ENCODE data around the gene FLVCR2.
"Not testable (repeated sequence)": the region's sequence is repeated elsewhere in the genome, so short reads cannot be mapped to it uniquely, and the experiment has no call there.

Gene FLVCR2

DNA sequence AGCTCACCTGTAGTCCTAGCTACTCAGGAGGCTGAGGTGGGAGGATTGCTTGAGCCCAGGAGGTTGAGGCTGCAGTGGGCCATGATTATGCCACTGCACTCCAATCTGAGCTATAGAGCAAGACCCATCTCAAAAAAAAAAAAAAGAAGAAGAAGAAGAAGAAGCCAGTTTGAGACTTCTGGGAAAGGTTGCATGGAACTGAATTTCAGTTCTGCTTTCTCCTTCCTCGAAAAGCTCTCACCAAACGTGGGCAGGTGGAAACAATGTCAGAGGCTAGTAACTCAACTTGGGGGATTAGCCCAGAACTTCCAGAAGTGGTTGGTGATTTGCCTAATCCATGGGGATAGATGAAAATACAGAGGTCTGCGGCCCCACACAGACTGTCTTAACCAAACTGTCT, 18.7 kb downstream of the FLVCR2 start:
- no peak for DNase-seq

DNA sequence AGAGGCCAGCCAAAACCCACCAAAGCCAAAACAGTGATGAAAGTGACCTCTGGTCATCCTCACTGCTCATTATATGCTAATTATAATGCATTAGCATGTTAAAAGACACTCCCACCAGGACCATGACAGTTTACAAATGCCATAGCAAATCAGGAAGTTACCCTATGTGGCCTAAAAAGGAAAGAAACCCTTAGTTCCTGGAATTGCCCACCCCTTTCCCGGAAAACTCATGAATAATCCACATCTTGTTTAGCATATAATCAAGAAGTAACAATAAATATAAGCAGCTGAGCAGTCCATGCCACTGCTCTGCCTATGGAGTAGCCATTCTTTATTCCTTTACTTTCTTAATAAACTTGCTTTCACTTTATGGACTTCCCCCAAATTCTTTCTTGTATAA, 21.7 kb downstream of the FLVCR2 start:
- not testable (repeated sequence) for DNase-seq

DNA sequence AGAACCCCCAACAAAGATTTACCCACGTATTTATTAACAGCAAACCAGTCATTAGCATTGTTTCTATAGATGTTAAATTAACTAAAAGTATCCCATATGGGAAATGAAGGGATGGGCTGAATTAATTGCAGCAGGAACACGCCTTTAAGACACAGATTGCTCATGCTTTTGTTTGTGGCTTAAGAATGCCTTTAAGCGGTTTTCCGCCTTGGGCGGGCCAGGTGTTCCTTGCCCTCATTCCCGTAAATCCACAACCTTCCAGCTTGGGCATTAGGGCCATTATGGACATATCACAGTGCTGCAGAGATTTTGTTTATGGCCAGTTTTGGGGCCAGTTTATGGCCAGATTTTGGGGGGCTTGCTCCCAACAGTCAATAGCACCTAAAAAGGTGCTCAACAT, 22.6 kb downstream of the FLVCR2 start:
- not testable (repeated sequence) for DNase-seq

DNA sequence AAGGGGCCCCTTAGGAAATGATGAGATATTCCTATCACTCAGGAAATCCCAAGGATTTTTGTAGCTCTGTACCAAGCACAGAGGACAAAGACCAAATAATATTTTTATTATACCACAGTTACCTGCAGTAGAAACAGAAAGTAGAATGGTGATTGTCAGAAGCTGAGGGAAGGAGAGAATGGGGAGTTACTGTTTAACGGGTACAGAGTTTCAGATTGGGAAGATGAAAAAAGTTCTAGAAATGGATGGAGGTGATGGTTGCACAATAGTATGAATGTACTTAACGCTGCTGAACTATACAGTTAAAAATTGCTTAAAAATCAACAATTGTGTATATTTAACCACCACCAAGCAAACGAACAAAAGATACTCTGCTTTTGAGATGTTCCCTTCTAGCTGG, 24.1 kb downstream of the FLVCR2 start:
- DNase-seq = no peak

DNA sequence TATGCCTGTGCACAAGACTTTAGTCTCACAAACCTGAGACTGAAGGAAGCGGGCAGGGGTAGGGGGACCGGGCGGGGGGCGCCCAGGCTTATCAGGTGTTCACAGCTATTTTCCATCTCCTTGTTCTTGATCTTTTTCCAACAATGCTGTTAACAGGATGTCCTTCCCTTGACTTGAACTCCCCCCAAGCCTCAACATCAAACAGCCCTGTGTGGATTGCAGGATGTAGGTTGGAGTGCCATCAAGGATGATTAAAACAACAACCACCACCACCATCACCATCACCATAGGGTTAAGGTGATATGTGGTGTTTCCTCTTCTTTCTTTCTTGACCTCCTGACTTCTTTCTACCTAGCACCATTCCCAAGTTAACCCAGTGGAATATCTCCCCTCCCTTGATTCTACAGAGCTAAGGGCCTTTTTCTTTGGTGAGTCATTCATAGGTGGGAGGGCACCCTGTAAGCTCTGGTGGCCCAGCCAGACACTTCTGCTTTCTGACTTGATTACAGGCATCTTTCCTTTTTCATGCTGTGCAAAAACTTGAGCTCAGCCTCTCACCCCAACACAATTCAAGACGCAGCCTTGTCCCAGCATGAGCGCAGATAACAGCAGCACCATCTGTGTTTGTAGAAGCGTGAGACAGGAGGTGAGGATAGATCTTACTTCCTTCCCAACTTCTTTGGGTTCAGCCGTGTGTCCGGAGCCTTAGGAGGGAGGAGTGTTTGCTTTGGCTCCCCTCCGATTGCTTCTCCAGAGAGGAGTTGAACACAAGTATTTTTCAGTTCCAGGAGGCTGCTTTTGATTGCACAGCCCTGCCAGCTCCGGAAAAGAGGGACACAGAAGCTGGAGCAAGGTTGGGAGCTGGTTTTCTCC, 26.8 kb downstream of the FLVCR2 start:
- no peak for DNase-seq

DNA sequence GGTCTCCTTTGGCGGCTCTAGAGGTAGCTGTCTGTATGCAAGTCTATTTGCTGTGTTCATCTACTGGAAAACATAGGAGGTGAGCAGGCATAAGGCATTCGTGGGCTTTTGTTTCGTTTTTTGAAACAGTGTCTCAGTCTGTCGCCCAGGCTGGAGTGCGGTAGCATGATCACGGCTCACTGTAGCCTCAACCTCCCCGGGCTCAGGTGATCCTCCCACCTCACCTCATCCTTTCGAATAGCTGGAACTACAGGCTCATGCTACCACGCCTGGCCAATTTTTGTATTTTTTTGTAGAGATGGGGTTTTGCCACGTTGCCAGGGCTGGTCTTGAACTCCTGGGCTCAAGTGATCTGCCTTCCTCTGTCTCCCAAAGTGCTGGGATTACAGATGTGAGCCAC, 27.5 kb downstream of the FLVCR2 start:
- no peak for DNase-seq

DNA sequence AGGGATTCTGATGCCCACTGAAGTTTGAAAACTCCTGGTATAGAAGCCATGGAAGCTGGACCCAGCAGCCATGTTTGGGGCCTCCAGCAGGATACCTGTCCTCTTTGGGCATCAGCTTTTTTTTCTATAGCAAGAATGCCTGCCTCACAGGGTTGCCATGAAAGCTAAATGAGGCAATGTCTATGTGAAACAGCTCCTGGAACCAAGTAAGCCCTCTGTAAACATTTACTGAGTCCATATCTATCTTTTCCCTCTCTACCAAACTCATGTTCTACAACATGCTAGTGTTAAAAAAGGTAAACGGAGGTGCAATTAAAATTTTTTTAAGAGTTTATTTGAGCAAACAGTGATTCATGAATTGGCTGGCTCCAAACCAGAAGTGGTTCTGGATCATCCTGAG, 28.6 kb downstream of the FLVCR2 start:
- DNase-seq = no peak

DNA sequence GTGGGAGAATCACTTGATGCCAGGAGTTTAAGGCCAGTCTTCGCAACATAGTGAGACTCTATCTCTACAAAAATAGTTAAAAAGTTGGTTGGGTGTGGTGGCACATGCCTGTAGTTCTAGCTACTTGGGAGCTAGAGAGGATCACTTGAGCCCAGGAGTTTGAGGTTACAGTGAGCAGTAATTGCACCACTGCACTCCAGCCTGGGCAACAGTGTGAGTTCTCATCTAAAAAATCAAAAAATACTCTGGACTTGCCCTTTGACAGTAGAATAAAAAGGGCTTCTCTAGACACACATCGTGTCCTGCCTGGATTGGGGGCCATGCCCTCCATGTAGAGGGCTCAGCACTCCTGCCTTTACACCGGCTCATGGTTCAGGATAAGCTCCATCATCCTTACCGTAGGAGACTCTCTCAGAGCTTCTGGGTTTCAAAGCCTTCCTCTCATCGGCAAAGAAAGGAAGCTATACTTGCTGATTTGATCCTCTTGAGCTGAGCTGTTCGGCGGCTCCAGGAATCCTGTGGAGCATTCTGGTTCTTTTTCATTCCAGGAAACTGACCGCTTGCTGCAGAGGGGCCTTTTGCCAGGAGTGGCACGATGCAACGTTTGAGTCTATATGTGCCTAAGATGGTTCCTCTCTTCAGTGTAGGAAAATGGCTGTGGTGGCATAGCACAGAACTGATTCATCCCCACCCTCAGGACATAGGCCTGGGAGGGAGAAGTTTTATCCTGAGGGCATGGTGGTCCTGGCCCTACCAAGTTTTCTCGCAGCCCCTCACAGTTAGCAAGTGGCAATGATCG, 29.6 kb downstream of the FLVCR2 start:
- DNase-seq = no peak

DNA sequence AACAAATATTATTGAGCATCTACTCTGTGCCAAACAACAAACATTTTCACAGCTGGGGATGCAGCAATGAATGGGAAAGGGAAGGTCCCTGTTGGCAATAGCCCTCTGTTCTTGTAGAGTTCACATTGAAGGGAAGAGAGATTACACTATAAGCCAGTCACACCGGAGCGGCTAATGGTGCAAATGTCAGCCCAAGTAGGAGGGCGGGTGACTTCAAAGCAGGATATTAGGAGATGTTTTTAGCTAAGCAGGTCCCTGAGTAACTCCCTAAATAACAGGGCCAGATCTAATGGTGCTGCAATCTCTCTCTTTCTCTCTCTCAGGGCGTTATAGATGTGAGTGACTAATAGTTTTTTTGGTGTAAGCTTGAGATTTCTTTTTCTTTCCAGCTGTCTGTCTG, 30.7 kb downstream of the FLVCR2 start:
- no peak for DNase-seq

DNA sequence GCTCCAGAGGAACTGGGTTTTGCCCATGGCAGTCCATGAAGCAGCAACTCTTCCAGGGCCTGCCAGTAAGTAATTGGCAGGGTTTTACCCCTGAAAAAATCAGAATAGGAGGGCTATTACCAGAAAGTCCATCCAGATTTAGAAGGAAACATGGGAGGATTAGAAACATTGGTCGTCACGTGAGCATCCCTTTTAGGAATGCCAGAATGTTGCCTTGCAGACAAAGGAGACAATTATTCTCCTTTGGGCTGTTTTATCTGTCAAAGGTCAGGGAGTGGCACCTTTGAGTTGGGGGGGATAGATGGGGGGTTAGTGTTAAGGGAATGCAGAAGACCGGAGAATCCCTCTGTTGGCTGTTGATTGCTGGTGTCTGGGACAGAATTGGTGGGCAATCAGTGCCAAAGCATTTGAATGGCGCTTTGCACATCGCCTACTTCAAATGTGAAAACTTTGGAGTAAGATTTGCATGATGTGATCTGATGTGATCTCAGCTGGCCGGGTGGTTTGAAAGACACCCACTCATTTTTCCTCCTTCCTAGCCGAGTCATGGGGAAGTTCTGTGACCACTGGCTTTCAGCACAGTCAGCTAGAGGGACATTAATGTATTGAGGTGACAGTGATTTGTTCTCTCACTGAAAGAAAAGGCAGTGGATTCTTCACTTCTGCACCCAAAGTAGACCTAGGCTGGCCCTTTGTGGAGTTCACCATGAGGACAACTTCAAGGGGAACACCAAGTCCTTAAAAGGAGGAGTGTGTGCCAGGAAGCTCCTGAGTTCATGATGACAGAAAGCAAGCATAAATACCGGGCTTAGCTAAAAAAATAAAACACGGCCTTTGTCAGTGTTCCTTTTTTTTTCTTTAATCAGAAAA, 31.4 kb downstream of the FLVCR2 start:
- DNase-seq = no peak

DNA sequence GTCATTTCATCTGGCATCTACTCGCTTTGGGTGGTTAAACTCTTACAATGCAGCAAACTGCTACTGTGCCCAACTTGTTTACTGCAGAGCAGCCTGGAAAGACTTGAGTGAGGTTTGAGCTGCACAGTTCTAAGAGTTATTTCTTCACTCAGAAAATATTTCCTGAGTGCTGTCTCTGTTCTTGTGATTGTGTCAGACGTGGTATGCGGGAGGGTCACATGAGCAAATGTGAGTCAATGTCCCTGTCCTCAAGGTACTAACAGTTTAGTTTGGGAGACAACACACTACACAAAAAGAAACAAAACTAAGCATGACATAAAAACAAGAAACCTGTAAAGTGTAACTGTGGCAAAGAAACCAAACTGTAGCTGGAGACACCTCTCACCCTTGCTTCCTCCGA, 32.4 kb downstream of the FLVCR2 start:
- no peak for DNase-seq

DNA sequence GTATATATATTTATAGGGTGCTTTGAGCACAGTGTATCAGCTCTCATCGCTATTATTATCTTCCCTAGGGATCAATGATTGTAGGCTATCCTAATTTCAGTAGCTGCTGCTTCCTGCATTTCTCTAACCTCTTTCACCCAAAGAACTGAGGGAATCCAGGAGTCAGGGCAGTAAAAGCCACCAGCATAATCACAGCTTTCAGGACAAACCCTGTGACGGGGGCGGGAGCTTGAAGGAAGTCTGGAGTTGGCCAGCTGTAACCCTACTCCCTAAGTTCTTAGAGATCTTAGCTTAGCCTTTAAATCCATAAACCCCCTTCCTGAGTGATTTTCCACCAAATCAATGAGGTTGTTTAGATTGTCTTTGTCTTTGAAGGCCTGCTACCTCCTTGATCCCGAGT, 33.7 kb downstream of the FLVCR2 start:
- no peak for DNase-seq

DNA sequence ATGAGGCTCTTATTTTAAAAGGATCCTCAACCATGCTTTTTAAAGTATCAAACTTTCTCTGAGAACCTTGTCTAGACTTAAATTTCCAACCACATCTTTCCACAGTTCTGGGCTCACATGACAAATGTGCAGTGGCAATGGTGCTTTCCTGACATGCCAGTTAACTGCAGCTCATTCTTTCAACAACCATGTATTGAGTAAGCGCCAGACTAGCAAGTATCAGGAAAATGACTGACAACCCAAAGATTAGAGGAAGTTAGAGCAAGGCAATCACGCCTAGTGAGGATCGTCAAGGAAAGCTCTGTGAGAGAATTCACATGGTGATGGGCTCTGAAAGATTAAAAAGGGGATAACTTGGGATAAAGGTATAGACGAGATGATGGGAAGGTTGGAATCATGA, 35.8 kb downstream of the FLVCR2 start:
- DNase-seq = no peak

DNA sequence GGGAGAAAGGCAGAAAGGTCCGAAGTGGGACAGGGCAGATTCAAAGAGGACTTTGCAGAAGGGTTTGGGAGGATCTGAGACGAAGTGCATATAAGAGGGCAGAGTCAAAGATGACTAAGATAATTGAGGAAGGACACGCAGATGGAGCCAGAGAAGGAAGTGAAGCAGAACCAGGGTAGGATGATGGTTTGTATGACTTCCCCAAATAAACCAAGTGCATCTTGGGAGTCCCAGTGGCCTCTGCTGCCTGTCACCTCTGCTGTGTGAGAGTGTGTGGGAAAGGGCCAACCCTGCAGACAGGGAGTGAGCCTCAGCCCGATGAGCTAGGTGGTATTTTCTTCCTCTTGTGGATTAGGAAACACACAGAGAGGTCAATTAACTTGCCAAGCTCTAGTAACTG, 36.8 kb downstream of the FLVCR2 start:
- DNase-seq = no peak

DNA sequence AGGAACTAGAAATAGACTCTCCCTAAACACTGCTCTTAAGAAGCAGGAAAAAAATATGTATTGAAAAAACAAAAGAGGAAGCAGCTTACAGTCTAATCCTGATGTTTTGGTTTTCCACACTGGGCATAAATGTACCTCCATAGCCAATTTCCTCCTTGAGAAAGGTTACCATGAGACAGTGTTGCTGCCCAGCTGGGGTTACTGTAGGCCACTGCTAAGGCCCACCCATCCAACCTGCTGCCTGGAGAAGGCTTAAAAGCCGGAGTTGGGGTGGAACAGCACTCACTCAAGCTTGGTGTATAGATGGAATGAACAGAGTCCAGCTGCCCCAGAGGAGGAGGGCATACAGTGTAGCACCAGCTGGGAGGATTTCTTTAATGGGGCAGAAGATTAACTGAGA, 41.1 kb downstream of the FLVCR2 start:
- no peak for DNase-seq

DNA sequence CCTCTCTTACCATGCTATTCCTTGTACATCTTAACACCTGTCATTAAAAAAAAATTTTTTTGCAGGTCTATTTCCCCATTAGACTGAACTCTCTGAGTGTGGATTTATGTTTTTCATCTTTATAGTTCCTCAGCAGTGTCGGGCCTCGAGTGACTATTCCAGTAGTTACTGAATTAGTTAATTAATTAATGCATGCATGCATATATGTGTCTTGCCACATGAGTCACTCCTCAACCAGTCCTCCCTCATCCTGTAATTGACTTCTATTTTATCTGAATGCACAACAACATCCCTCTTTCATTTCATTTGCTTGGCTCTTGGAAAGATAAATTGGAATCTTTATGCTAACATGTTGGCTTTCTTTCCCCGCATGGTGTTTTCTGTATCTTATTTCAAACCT, 46.6 kb downstream of the FLVCR2 start:
- DNase-seq = no peak

DNA sequence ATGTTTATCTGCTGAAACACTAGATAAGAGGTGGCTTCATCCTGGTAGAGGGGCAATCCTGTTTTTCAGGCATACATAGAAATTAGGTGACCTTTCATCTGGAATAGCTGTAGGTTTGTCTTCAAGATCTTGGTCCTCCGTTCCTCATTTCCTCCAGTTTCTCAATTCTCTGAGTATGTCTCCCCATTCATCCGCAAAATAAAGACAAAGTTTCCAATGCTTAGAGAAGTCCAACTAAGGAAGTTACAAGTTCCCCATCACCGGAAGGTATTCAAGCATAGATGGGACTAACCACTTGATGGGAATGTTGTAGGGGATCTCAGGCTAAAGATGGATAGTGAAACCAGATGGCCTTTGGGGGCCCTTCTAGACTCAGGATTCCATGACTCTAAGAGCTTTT, 48.0 kb downstream of the FLVCR2 start:
- DNase-seq = no peak

DNA sequence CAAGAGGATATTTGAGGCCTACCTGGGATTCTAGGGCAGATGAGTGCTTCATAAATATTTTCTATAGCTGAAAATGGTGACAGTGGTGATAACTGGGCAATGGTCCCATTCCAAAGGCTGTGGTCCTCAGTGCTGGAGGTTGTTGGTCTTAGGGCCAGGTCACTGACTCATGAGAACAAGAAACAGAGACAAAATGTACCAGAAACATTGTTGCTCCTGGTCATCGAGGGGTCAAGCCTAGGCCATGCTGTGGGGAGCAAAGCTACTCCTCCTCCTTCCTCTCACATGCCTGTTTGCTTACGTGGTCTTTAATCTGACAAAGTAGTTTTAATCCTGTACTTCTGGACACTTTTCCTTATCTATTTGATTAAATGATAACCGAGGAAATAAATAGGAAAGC, 48.4 kb downstream of the FLVCR2 start:
- no peak for DNase-seq

DNA sequence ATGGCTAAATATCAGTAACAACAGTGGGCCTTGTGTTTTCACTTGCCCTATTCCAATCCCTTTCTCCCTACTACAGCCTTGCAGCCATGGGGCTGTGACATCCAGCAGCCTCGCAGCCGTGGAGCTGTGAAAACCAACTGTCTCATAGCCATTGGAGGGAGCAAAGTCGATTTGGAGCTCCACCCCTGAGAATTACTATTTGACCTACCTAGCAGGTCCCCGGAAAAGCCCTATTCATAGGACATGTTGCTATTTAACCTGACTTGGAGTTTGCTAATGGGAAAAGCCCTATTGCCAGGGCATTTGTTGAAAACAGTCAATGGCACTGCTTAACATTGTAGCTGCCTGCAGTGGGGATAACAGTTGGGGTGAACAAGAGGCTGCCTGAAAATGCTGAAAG, 49.0 kb downstream of the FLVCR2 start:
- DNase-seq = no peak

DNA sequence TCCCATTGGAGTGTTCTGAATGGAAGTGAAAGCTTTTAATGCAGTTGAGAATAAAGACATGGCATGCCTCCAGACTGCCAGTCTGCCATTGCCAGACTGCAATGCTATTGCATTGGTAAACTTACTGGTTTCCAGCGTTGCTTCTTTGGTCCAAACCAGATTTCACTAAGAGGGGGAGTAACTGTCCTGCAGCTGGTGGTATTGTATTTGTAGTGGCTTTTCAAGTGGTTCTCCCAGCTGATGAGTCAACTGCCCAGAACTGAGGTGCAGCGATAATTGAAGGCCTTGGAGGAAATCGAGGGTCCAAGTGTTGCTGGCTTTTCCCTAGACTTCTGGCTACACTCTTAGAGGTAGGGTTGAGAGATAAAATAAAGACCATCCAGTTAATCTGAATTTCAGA, 50.4 kb downstream of the FLVCR2 start:
- no peak for DNase-seq

DNA sequence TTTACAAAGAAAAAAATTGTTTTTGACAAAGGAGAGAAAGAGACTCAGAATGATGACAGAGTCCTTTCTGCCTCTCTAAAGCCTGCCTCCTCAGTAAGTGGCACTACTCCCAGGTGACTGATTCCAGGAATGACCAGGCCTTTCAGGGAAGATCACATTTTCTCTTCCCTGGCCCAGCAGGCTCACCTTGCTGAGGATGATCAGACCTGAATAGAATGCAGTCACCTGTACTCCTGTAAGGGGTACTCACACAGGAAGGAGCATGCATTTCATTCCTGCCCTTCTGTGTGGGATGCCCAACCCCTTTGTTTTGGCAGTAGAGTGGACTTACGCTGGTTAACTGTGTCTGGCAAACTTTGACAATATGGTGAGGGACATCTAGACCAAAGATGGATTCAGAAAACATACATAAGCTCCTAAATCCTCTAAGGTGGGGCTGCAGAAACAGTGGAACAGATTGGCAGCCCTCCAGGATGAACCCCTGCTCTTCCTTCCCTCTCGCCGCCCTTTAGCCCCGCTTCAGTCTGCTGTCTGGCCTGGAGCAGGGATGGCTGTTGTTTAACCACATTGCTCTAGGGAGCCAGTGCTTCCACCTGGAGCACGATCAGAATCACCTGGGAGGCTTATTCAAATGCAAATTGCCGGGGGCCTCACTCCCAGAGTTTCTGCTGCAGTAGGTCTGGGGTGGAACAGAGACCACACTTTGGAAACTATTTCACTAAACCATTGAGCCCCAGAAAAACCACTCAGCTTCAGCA, 52.5 kb downstream of the FLVCR2 start:
- DNase-seq = no peak

DNA sequence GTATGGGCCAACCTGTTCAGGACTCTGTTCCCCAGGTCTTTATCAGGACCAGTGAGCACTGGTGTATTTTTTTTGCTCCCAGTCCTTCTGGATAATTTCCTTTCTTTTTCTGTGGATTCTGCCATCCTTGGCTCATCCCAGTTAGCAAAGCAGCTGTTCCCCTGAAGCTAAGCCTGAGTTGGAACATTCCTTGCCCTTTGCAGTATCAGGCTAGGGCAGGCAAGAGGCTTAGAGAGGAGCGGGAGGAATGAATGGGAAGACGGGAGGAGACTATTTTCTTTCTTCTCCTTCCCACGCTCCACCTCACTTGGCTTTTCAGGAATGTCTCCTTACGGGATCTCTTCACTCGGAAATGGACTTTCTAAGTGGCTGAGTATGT, 53.0 kb downstream of the FLVCR2 start:
- no peak for DNase-seq

DNA sequence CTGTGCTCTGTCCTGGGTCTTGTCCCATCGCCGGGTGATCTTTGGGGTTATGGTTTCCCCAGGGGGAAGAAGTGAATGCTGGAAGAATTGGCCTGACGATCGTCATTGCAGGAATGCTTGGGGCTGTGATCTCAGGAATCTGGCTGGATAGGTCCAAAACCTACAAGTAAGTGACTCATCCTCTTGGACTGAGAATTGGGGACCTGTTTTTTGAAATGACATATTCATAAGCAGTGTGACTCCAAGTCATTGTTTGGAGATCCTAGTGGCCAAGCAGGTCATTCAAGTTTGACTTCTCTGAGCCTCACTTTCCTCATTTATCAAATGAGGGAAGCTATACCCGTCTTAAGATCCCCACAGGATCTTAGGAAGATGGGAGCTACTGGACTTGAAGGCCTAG, 56.4 kb downstream of the FLVCR2 start:
- no peak for DNase-seq

Measured in NCI-H1105 (cell line).